ENCODE results near the gene VPS18. TPM values are rescaled to one million over a fixed set of nuclear protein-coding genes. Genes with fewer than 3 reads are reported as not detected.
"Not testable (repeated sequence)": the region's sequence is repeated elsewhere in the genome, so short reads cannot be mapped to it uniquely, and the experiment has no call there.

VPS18 gene
- total RNA-seq, 1 experiment from 2014 or later, result 85.6 TPM

- DNase-seq (ENCODE audit: low read depth, low spot score), result peak; percentile 85
- in situ Hi-C loops (cut with HindIII; ENCODE audit: low pct_unique_long_range_greater_than_20kb, low sequenced_read_pairs), result no loop called here
Measured at GRCh38 chr15:40859206-40859851, 34.9 kb upstream of the VPS18 start.

GRCh38 chr15:40861147-40861546, 33.1 kb upstream of the VPS18 start:
- DNase-seq (ENCODE audit: low read depth, low spot score); in situ Hi-C loops (cut with HindIII; ENCODE audit: low pct_unique_long_range_greater_than_20kb, low sequenced_read_pairs): not testable (repeated sequence)

- in situ Hi-C loops (cut with HindIII; ENCODE audit: low pct_unique_long_range_greater_than_20kb, low sequenced_read_pairs), result no loop called here
- no peak for DNase-seq (ENCODE audit: low read depth, low spot score)
Measured at GRCh38 chr15:40863660-40864270, 30.5 kb upstream of the VPS18 start.

- no peak for DNase-seq (ENCODE audit: low read depth, low spot score)
- in situ Hi-C loops (cut with HindIII; ENCODE audit: low pct_unique_long_range_greater_than_20kb, low sequenced_read_pairs), result no loop called here
Measured at GRCh38 chr15:40867199-40867598, 27.1 kb upstream of the VPS18 start.

- in situ Hi-C loops (cut with HindIII; ENCODE audit: low pct_unique_long_range_greater_than_20kb, low sequenced_read_pairs), result no loop called here
- no peak for DNase-seq (ENCODE audit: low read depth, low spot score)
Measured at GRCh38 chr15:40869686-40870085, 24.6 kb upstream of the VPS18 start.

- in situ Hi-C loops (cut with HindIII; ENCODE audit: low pct_unique_long_range_greater_than_20kb, low sequenced_read_pairs), result no loop called here
Measured at GRCh38 chr15:40870716-40871115, 23.5 kb upstream of the VPS18 start.

GRCh38 chr15:40871749-40872617, 22.3 kb upstream of the VPS18 start:
- no peak for DNase-seq (ENCODE audit: low read depth, low spot score)
- in situ Hi-C loops (cut with HindIII; ENCODE audit: low pct_unique_long_range_greater_than_20kb, low sequenced_read_pairs), result no loop called here

More at GRCh38 chr15:40870716-40871115, 23.5 kb upstream of the VPS18 start:
- DNase-seq (ENCODE audit: low read depth, low spot score), result no peak

GRCh38 chr15:40872791-40873693, 21.2 kb upstream of the VPS18 start:
- in situ Hi-C loops (cut with HindIII; ENCODE audit: low pct_unique_long_range_greater_than_20kb, low sequenced_read_pairs), result no loop called here
- no peak for DNase-seq (ENCODE audit: low read depth, low spot score)

- in situ Hi-C loops (cut with HindIII; ENCODE audit: low pct_unique_long_range_greater_than_20kb, low sequenced_read_pairs), result no loop called here
- peak; percentile 65 for DNase-seq (ENCODE audit: low read depth, low spot score)
Measured at GRCh38 chr15:40873694-40874561, 20.3 kb upstream of the VPS18 start, which contains the start of gene RHOV. RHOV (minus strand) TSS chr15:40874234; CDS start chr15:40874139, 95 bp downstream.

GRCh38 chr15:40875991-40876730, 18.1 kb upstream of the VPS18 start:
- in situ Hi-C loops (cut with HindIII; ENCODE audit: low pct_unique_long_range_greater_than_20kb, low sequenced_read_pairs), result no loop called here
- no peak for DNase-seq (ENCODE audit: low read depth, low spot score)

- in situ Hi-C loops (cut with HindIII; ENCODE audit: low pct_unique_long_range_greater_than_20kb, low sequenced_read_pairs), result no loop called here
- no peak for DNase-seq (ENCODE audit: low read depth, low spot score)
Measured at GRCh38 chr15:40877694-40878093, 16.6 kb upstream of the VPS18 start.

GRCh38 chr15:40878785-40879184, 15.5 kb upstream of the VPS18 start:
- in situ Hi-C loops (cut with HindIII; ENCODE audit: low pct_unique_long_range_greater_than_20kb, low sequenced_read_pairs), result no loop called here
- DNase-seq (ENCODE audit: low read depth, low spot score), result no peak

GRCh38 chr15:40879609-40880008, 14.6 kb upstream of the VPS18 start:
- in situ Hi-C loops (cut with HindIII; ENCODE audit: low pct_unique_long_range_greater_than_20kb, low sequenced_read_pairs), result no loop called here
- DNase-seq (ENCODE audit: low read depth, low spot score), result no peak

- in situ Hi-C loops (cut with HindIII; ENCODE audit: low pct_unique_long_range_greater_than_20kb, low sequenced_read_pairs), result no loop called here
- no peak for DNase-seq (ENCODE audit: low read depth, low spot score)
Measured at GRCh38 chr15:40881351-40881750, 12.9 kb upstream of the VPS18 start.

- in situ Hi-C loops (cut with HindIII; ENCODE audit: low pct_unique_long_range_greater_than_20kb, low sequenced_read_pairs), result no loop called here
Measured at GRCh38 chr15:40886586-40886985, 7.7 kb upstream of the VPS18 start.

GRCh38 chr15:40889112-40889511, 5.1 kb upstream of the VPS18 start:
- DNase-seq (ENCODE audit: low read depth, low spot score), result no peak
- in situ Hi-C loops (cut with HindIII; ENCODE audit: low pct_unique_long_range_greater_than_20kb, low sequenced_read_pairs), result no loop called here

More at GRCh38 chr15:40886586-40886985, 7.7 kb upstream of the VPS18 start:
- DNase-seq (ENCODE audit: low read depth, low spot score), result no peak
